Uterus (tissue), 2 donors: ENCODE data around the gene TOPBP1.

Source experiments
- CTCF ChIP-seq, 4 experiments: fragments of 200-600 bp in 2 of 4; fragments of 450-650 bp in 2 of 4; sonication (generic) in 2 of 4; IDR thresholded peaks; one replicate each; pipeline ENCODE4 v1.5.1; 2016 to 2019; ENCODE audit warnings: antibody characterized with exemption in 4 of 4, mild to moderate bottlenecking in 2 of 4, moderate library complexity in 1 of 4
- POLR2A ChIP-seq, 2 donors: fragments of 450-650 bp; IDR thresholded peaks; one replicate each; pipeline ENCODE4 v1.6.1; 2016; ENCODE audit warnings: antibody characterized with exemption in 2 of 2, mild to moderate bottlenecking in 1 of 2, moderate library complexity in 1 of 2

- no peak for TF ChIP-seq CTCF (IDR thresholded peaks at IDR 0.05)
- no peak for TF ChIP-seq POLR2A (IDR thresholded peaks at IDR 0.05)
Measured at GRCh38 chr3:133693821-133694220, 32.1 kb upstream of the TOPBP1 start.
